Pancreas (tissue), 10 donors: ENCODE measurements around the gene RIPOR3. TPM values are rescaled to one million over a fixed set of nuclear protein-coding genes. Genes with fewer than 3 reads are reported as not detected.

ENCODE experiments used
- ATAC-seq, 4 donors: fragments of 200-7000 bp; cut with Tn5 transposase; one replicate each; pipeline versions ENCODE4 v1.8.0 to v1.9.1; 2020; ENCODE audit warnings: mild to moderate bottlenecking in 4 of 4, moderate library complexity in 4 of 4
- DNase-seq, 6 donors: peaks; one replicate each; pipeline ENCODE4 v3.0.0-alpha.2; 2020
- FAIRE-seq: peaks from 2 replicates; lab custom pipeline; 2012; peaks lifted over from hg19 to GRCh38; lab: Jason Lieb, UNC
- H3K27ac ChIP-seq, 4 donors: fragments of 200-600 bp; sonication (generic); 1 replicate in 3 of 4; 2 replicates in 1 of 4; pipeline versions ENCODE4 v1.5.0 to v1.8.0; 2020
- H3K27me3 ChIP-seq, 4 donors: fragments of 200-600 bp; one replicate each; pipeline ENCODE4 v1.8.0; 2021
- H3K36me3 ChIP-seq, 3 donors: fragments of 200-600 bp; sonication (generic) in 1 of 3; one replicate each; pipeline versions ENCODE4 v1.5.0 to v1.8.0; 2020 to 2021
- H3K4me1 ChIP-seq, 3 donors: fragments of 200-600 bp; one replicate each; pipeline ENCODE4 v1.8.0; 2021
- H3K4me3 ChIP-seq, 4 donors: fragments of 200-600 bp; sonication (generic) in 2 of 4; one replicate each; pipeline versions ENCODE4 v1.5.0 to v1.8.0; 2020 to 2021
- H3K9me3 ChIP-seq, 4 donors: fragments of 200-600 bp; one replicate each; pipeline ENCODE4 v1.8.0; 2021
- CTCF ChIP-seq, 4 donors: fragments of 200-600 bp; sonication (generic) in 3 of 4; IDR thresholded peaks; one replicate each; pipeline versions ENCODE4 v1.5.0 to v1.8.0; 2021; ENCODE audit warnings: antibody characterized with exemption in 4 of 4
- WGBS, 2 donors: extraction: QIAGEN DNeasy Blood & Tissue Kit; methylation state at CpG; one replicate each; pipeline ENCODE4 v1.1.7; 2013; 5-methylcytosine and 5-hydroxymethylcytosine counted together
- intact Hi-C, 3 donors: fragments of 100-400 bp; cut with DNase I; formaldehyde crosslinking; loops; one replicate each; pipeline versions ENCODE4 v1.11.1 to v1.14.2; 2022
- polyA plus RNA-seq, 2 donors: library from polyadenylated mRNA; stranded (reverse); fragments of 200-250 nt; gene quantifications; one replicate each; pipeline ENCODE4 v1.2.3, GENCODE V29; 2013
- total RNA-seq, 6 donors: library from RNA; stranded (reverse); fragmentation: NEBNext Ultra II Directional in 4 of 6; extraction: Animal tissue kit (Norgen Biotek cat#: 25700) in 4 of 6; gene quantifications; one replicate each; pipeline versions ENCODE4 v1.2.1 to v1.2.4, GENCODE V29; 2021 to 2023
- donor health status: healthy with polysubstance abuse.
- donor health status: DM: no; HTN: no; CAD: no; lungs with moderate emphysema.
- donor health status: DM: no; HTN: no; CAD: no.
- donor health status: control.
- donor health status: control.
- donor health status: Bipolar disorder and iron deficiency.
- donor health status: DM: yes; HTN: yes; CAD: no.
- donor health status: DM: no; HTN: no; CAD: no.
- donor health status: DM: no; HTN: no; CAD: no.
- donor health status: DM: yes; HTN: yes; CAD: no.

RIPOR3 gene
- total and polyA plus RNA-seq, 8 donors, result 0.67 to 11.3 (median 2.1) TPM

GRCh38 chr20:50728486-50728980 lies 37.2 kb upstream of the RIPOR3 start:
- H3K4me3 ChIP-seq, result no peak overlapping the region
- intact Hi-C loops, result no loop called here
- DNase-seq (peak in 1 of 6 donors; percentile 1), ATAC-seq (no peak), FAIRE-seq (no peak)
- H3K27ac ChIP-seq, result peak overlapping the region; percentile 43 to 89 (median 72)
- H3K4me1 ChIP-seq, result peaks cover 31 to 41% (median 37%) of the 10 kb centered on the region in 3 donors
- TF ChIP-seq CTCF (IDR thresholded peaks at IDR 0.05), result no peak
- H3K36me3 ChIP-seq, result no peaks in the 10 kb centered on the region
- H3K27me3 ChIP-seq, result no peaks in the 10 kb centered on the region
- 53 to 62% methylated on average over 4 of the region's 4 CpGs for WGBS, 2 donors
- no peaks in the 10 kb centered on the region for H3K9me3 ChIP-seq

GRCh38 chr20:50727792-50728485 lies 36.6 kb upstream of the RIPOR3 start:
- no peak overlapping the region for H3K4me3 ChIP-seq
- WGBS, 2 donors, result 6 to 10% methylated on average over 8 of the region's 8 CpGs
- FAIRE-seq (no peak), ATAC-seq (peak; percentile 3 to 37 (median 11)), DNase-seq (peak in 3 of 6 donors; percentile 41 to 50 (median 43))
- H3K9me3 ChIP-seq, result no peaks in the 10 kb centered on the region
- peak overlapping the region; percentile 43 to 89 (median 72) for H3K27ac ChIP-seq
- H3K27me3 ChIP-seq, result no peaks in the 10 kb centered on the region
- no peak for TF ChIP-seq CTCF (IDR thresholded peaks at IDR 0.05)
- H3K4me1 ChIP-seq, result peaks cover 29 to 41% (median 33%) of the 10 kb centered on the region in 3 donors
- H3K36me3 ChIP-seq, result no peaks in the 10 kb centered on the region
- intact Hi-C loops, result no loop called here

- no peaks in the 10 kb centered on the region for H3K36me3 ChIP-seq
- no peak overlapping the region for H3K4me3 ChIP-seq
- FAIRE-seq, result no peak
- ATAC-seq, result no peak
- peak overlapping the region; percentile 43 to 89 (median 72) for H3K27ac ChIP-seq
- no peaks in the 10 kb centered on the region for H3K9me3 ChIP-seq
- no peak for DNase-seq
- WGBS, 2 donors, result 62 to 63% methylated on average over 4 of the region's 4 CpGs
- no peak for TF ChIP-seq CTCF (IDR thresholded peaks at IDR 0.05)
- H3K27me3 ChIP-seq, result no peaks in the 10 kb centered on the region
- intact Hi-C loops, result no loop called here
- H3K4me1 ChIP-seq, result peaks cover 29 to 41% (median 33%) of the 10 kb centered on the region in 3 donors
Measured at GRCh38 chr20:50726955-50727791, 35.8 kb upstream of the RIPOR3 start.

- WGBS, 2 donors, result 80 to 84% methylated on average over 10 of the region's 10 CpGs
- FAIRE-seq, result no peak
- no peak for TF ChIP-seq CTCF (IDR thresholded peaks at IDR 0.05)
- no peaks in the 10 kb centered on the region for H3K9me3 ChIP-seq
- no peaks in the 10 kb centered on the region for H3K27me3 ChIP-seq
- peak overlapping the region in 2 of 4 donors; percentile 33 to 86 for H3K27ac ChIP-seq
- no peaks in the 10 kb centered on the region for H3K36me3 ChIP-seq
- DNase-seq, result no peak
- intact Hi-C loops, result no loop called here
- no peak overlapping the region for H3K4me3 ChIP-seq
- no peak for ATAC-seq
- H3K4me1 ChIP-seq, result peaks cover 29 to 41% (median 33%) of the 10 kb centered on the region in 3 donors
Measured at GRCh38 chr20:50725724-50726005, 34.3 kb upstream of the RIPOR3 start.
